Prostate gland (tissue), 2 donors: Measurements from ENCODE around the gene AP2A1. TPM values are rescaled to one million over a fixed set of nuclear protein-coding genes. Genes with fewer than 3 reads are reported as not detected.
"Not testable (repeated sequence)": the region's sequence is repeated elsewhere in the genome, so short reads cannot be mapped to it uniquely, and the experiment has no call there.

Source experiments
- DNase-seq: peaks from one replicate; pipeline ENCODE4 v3.0.0-alpha.2; 2019; ENCODE audit warnings: low spot score
- H3K27ac ChIP-seq, 2 donors: fragments of 200-600 bp; sonication (generic); 2 replicates each; pipeline ENCODE4 v1.5.1; 2017 to 2019
- H3K27me3 ChIP-seq: fragments of 200-600 bp; sonication (generic); replicated peaks from 2 replicates; pipeline ENCODE4 v1.5.1; 2019; ENCODE audit not compliant: insufficient read depth
- H3K36me3 ChIP-seq, 2 donors: fragments of 200-600 bp; sonication (generic); 1 replicate in 1 of 2; 2 replicates in 1 of 2; pipeline versions ENCODE4 v1.5.1 to v1.8.1; 2017 to 2019
- H3K4me1 ChIP-seq: fragments of 200-600 bp; sonication (generic); replicated peaks from 2 replicates; pipeline ENCODE4 v1.5.1; 2019
- H3K4me3 ChIP-seq, 2 donors: fragments of 200-600 bp; sonication (generic); 2 replicates each; pipeline ENCODE4 v1.5.1; 2017 to 2019
- H3K9me3 ChIP-seq: fragments of 200-600 bp; sonication (generic); 2 replicates; pipeline ENCODE4 v1.5.1; 2017
- POLR2A ChIP-seq: fragments of 450-650 bp; IDR thresholded peaks from one replicate; pipeline ENCODE4 v1.6.1; 2016; ENCODE audit warnings: antibody characterized with exemption, mild to moderate bottlenecking
- POLR2AphosphoS5 ChIP-seq: sonication (generic); formaldehyde crosslinking; IDR thresholded peaks from one replicate; pipeline ENCODE4 v1.6.1; 2017; ENCODE audit warnings: antibody characterized with exemption
- WGBS: methylation state at CpG from one replicate; pipeline ENCODE4 v1.1.5; 2018; 5-methylcytosine and 5-hydroxymethylcytosine counted together
- intact Hi-C: fragments of 100-400 bp; cut with DNase I; formaldehyde crosslinking; loops from one replicate; pipeline ENCODE4 v1.14.2; 2022
- total RNA-seq, 2 donors: library from RNA; depleted of rRNA; stranded (reverse); fragments of >200 nt; gene quantifications; one replicate each; pipeline ENCODE4 v1.1.0, GENCODE V29; 2016
- TF ChIP-seq, protein P1 (sequence below), 4 experiments: fragments of 200-600 bp in 2 of 4; fragments of 450-650 bp in 2 of 4; sonication (generic) in 2 of 4; IDR thresholded peaks; 1 replicate in 3 of 4; 2 replicates in 1 of 4; pipeline ENCODE4 v1.5.1; 2016 to 2019; ENCODE audit warnings: antibody characterized with exemption in 4 of 4, mild to moderate bottlenecking in 2 of 4, moderate library complexity in 2 of 4

Gene AP2A1
- total RNA-seq, 2 donors from 2014 or later = 62.7 to 252 TPM

GRCh38 chr19:49814010-49814409 is 47.2 kb downstream of the AP2A1 start:
- H3K36me3 ChIP-seq = no peaks in the 10 kb centered on the region
- H3K4me1 ChIP-seq = peaks cover 7% of the 10 kb centered on the region
- H3K27me3 ChIP-seq = no peaks in the 10 kb centered on the region
- H3K27ac ChIP-seq = peak overlapping the region; percentile 82 to 87
- peak overlapping the region; percentile 48 to 56 for H3K4me3 ChIP-seq
- no peaks in the 10 kb centered on the region for H3K9me3 ChIP-seq
- WGBS = 72% methylated on average over 1 of the region's 1 CpG
- TF ChIP-seq POLR2AphosphoS5 = no peak
- no peak for TF ChIP-seq POLR2A
- TF ChIP-seq, protein P1, sequence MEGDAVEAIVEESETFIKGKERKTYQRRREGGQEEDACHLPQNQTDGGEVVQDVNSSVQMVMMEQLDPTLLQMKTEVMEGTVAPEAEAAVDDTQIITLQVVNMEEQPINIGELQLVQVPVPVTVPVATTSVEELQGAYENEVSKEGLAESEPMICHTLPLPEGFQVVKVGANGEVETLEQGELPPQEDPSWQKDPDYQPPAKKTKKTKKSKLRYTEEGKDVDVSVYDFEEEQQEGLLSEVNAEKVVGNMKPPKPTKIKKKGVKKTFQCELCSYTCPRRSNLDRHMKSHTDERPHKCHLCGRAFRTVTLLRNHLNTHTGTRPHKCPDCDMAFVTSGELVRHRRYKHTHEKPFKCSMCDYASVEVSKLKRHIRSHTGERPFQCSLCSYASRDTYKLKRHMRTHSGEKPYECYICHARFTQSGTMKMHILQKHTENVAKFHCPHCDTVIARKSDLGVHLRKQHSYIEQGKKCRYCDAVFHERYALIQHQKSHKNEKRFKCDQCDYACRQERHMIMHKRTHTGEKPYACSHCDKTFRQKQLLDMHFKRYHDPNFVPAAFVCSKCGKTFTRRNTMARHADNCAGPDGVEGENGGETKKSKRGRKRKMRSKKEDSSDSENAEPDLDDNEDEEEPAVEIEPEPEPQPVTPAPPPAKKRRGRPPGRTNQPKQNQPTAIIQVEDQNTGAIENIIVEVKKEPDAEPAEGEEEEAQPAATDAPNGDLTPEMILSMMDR (IDR thresholded peaks at IDR 0.05) = no peak
- DNase-seq = no peak
- intact Hi-C loops = no loop called here

DNA sequence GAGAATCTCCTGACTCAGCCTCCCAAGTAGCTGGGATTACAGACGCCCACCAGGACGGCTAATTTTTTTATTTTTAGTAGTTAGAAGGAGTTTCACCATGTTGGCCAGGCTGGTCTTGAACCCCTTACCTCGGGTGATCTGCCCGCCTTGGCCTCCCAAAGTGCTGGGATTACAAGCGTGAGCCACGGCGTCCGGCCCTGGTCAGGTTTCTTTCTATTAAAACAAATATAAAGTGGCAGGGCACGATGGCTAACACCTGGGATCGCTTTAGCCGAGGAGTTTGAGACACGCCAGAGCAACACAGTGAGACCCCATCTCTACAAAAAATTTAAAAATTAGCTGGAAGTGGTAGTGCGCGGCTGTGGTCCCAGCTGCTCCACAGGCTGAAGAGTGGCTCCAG is 49.8 kb downstream of the AP2A1 start:
- H3K9me3 ChIP-seq = no peaks in the 10 kb centered on the region
- H3K27me3 ChIP-seq = no peaks in the 10 kb centered on the region
- TF ChIP-seq POLR2A = no peak
- TF ChIP-seq, protein P1 (IDR thresholded peaks at IDR 0.05) = no peak
- no peak for TF ChIP-seq POLR2AphosphoS5
- no peak overlapping the region for H3K4me3 ChIP-seq
- H3K27ac ChIP-seq = peak overlapping the region; percentile 91 to 93
- H3K4me1 ChIP-seq = peaks cover 3% of the 10 kb centered on the region
- no peaks in the 10 kb centered on the region for H3K36me3 ChIP-seq
- intact Hi-C loops = loop anchor here (5.0 kb wide), 1 partner anchor 36 kb away; the partner anchor contains the start of gene PTOV1
- no peak for DNase-seq
- WGBS = 69% methylated on average over 14 of the region's 14 CpGs

GRCh38 chr19:49817964-49818648 is 51.3 kb downstream of the AP2A1 start, which contains the start of gene MED25:
Gene MED25 (plus strand): TSS chr19:49818289. CDS start chr19:49818342, 53 bp downstream.
- no peaks in the 10 kb centered on the region for H3K9me3 ChIP-seq
- peak within 1 kb of the TSS; percentile 91 to 93 for H3K27ac ChIP-seq
- under 1% methylated on average over 57 of the region's 57 CpGs for WGBS
- peaks cover 3% of the 10 kb centered on the region for H3K4me1 ChIP-seq
- TF ChIP-seq, protein P1 (IDR thresholded peaks at IDR 0.05) = peak in 3 of 4 experiments; percentile 14 to 76 (median 59)
- TF ChIP-seq POLR2A (peak; percentile 87), POLR2AphosphoS5 (peak; percentile 92)
- H3K36me3 ChIP-seq = no peaks in the 10 kb centered on the region
- H3K27me3 ChIP-seq = no peaks in the 10 kb centered on the region
- peak within 1 kb of the TSS; percentile 67 to 79 for H3K4me3 ChIP-seq
- peak; percentile 77 for DNase-seq
- intact Hi-C loops = loop anchor here (5.0 kb wide), 1 partner anchor 34 kb away; the partner anchor contains the start of gene PTOV1

- Histone ChIP-seq H3K4me1 (peaks cover 3% of the 10 kb centered on the region), H3K9me3 (no peaks in the 10 kb centered on the region), H3K27me3 (no peaks in the 10 kb centered on the region), H3K36me3 (no peaks in the 10 kb centered on the region), H3K4me3 (peak overlapping the region; percentile 67 to 79), H3K27ac (peak overlapping the region; percentile 91 to 93)
- TF ChIP-seq, protein P1 (IDR thresholded peaks at IDR 0.05) = no peak
- TF ChIP-seq POLR2AphosphoS5 (no peak), POLR2A (no peak)
- WGBS = 16% methylated on average over 16 of the region's 16 CpGs
- no peak for DNase-seq
- intact Hi-C loops = loop anchor here (5.0 kb wide), 1 partner anchor 33 kb away; the partner anchor contains the start of gene PTOV1
Observed at GRCh38 chr19:49818649-49819370, 52.0 kb downstream of the AP2A1 start.

- WGBS = 81% methylated on average over 7 of the region's 7 CpGs
- not testable (repeated sequence) for DNase-seq, H3K4me1 ChIP-seq, H3K9me3 ChIP-seq, H3K27me3 ChIP-seq, H3K27ac ChIP-seq, H3K36me3 ChIP-seq
- peak overlapping the region; percentile 67 to 79 for H3K4me3 ChIP-seq
- intact Hi-C loops = loop anchor here (5.0 kb wide), 1 partner anchor 33 kb away; the partner anchor contains the start of gene PTOV1
Observed at GRCh38 chr19:49819452-49820115, 52.8 kb downstream of the AP2A1 start.
